ENCODE data around the gene CD22.
"Not testable (repeated sequence)": the region's sequence is repeated elsewhere in the genome, so short reads cannot be mapped to it uniquely, and the experiment has no call there.

Gene CD22

GRCh38 chr19:35359395-35359794 is 30.4 kb downstream of the CD22 start:
- not testable (repeated sequence) for DNase-seq (ENCODE audit: low read depth in 2 of 2)

- not testable (repeated sequence) for DNase-seq (ENCODE audit: low read depth in 2 of 2)
Observed at GRCh38 chr19:35360081-35360480, 31.1 kb downstream of the CD22 start.

DNA sequence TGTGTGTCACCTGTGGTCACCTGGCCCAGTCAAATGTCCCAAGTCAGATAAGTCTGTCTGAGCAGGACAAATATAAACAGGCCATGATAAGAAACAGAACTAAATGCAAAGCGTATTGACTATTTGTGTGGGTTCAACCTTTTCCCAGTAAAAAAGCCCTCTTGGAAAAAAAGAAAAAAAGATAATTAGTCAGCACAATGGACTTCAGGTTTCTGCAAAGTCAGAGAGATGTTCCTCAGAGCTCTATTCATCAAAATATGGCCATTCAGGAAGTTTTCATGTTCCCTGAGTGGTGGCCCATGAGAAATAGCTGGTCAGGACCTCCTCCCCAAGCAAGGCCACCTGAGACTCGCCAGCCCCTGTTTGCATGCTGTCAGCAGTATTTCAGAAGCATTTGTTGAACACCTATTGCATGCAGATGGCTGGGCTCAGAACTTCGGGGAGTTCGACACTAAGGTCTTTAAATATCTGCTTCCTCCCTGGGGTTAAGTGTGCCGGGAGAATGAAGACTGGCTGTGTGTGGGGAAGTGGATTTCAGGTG is 32.0 kb downstream of the CD22 start:
- no peak for DNase-seq (ENCODE audit: low read depth in 2 of 2)

DNA sequence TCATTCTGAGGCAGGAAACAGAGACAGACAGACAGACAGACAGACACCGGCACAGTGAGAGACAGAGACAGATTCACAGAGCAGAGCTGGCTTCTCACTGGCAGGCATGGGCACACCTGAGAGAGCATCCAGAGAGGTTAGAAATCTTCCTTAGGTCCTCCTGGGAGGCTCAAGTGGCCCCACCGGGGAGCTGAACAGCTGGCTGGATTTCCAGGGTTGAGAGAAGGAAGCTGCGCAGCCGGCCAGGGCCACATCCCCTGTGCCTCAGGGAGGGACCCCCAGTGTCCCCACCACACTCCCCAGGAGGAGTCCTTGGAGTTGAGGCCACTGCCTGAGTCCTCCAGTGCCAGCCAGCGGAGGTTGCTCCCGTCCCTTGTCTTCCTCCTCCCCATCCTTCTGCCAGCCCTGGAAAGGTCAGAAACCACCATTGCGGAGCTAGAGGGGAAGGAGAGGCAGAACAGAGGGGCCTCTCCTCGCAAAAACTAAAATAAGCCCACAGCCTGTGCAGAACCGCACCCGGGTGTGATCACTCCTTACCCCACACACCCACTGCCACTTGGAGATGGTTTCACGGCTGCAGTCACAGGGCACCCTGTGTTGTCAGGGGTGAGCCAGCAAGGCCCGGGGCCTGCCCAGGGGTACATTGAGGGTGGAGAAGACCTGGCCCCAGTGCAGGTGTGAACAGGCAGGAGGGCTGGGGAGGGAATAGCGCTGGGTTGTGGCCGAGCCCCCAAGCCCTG is 33.4 kb downstream of the CD22 start:
- DNase-seq (ENCODE audit: low read depth in 2 of 2) = no peak

DNA sequence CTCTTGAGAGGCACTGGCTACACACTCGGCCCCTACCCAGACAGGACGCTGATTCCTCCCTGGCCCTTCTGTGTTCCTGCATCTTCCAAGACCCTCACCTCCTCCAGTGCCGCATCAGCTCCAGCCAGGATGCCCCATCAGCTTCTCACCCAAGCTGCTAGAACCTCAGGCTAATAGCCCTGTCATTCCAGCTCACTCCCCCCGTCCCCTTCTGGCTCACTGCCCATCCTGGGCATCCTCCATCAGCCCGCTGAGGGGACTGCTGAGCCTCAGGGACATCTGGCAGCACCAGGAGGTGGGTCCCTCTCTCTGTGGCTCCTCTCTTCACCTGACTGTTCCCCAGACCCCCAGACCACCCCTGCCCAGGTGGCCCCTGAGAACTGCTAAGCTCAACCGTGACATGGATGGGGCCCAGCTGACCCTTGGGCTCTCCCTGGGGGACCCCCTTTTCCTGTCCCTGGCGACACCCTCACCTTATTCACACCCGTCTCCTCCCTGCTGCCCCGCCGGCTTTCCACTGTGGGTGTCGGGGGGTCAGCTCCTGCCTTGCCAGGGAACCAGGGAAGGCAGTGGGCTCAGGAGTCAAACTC is 34.1 kb downstream of the CD22 start:
- no peak for DNase-seq (ENCODE audit: low read depth in 2 of 2)

GRCh38 chr19:35363711-35364425 is 34.9 kb downstream of the CD22 start:
- no peak for DNase-seq (ENCODE audit: low read depth in 2 of 2)

GRCh38 chr19:35365303-35365702 is 36.3 kb downstream of the CD22 start:
- no peak for DNase-seq (ENCODE audit: low read depth in 2 of 2)

- DNase-seq (ENCODE audit: low read depth in 2 of 2) = no peak
Observed at GRCh38 chr19:35368378-35368777, 39.4 kb downstream of the CD22 start.

DNA sequence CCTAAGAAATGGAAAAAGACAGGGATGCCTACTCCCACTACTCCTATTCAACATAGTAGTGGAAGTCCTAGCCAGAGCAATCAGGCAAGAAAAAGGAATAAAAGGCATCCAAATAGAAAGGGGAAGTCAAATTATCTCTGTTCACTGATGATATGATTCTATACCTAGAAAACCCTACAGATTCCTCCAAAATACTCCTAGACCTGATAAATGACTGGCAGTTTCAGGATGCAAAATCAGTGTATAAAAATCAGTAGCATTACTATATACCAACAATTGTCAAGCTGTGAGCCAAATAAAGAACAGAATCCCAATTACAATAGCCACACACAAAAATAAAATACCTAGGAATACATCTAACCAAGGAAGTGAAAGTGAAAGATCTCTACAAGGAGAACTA is 40.5 kb downstream of the CD22 start:
- no peak for DNase-seq (ENCODE audit: low read depth in 2 of 2)

DNA sequence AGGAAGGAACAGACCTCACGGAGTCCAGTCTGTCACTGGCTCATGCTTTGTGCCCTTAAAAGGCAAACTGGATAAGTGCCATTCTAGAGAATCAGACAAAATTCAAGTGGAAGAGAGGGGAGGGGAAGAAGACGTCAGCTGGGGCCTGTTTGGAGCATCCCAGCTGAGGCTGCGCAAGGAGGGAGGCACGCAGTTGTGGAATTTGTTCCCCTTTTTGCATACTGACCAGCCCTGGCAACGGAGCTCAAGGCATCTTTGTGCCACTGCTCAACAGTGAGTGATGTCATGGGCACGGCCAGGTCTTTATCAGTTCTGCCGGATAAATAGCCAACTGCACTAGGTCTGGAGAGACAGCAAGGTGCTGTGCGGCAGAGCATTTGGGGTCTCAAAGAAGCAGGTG is 41.7 kb downstream of the CD22 start, which contains the start of gene GPR42:
GPR42 (plus strand) TSS at position 347 of the 400 bp plus-strand sequence. CDS start 292 bp downstream, outside the sequence.
- no peak for DNase-seq (ENCODE audit: low read depth in 2 of 2)

GRCh38 chr19:35373492-35373891 is 44.5 kb downstream of the CD22 start:
- no peak for DNase-seq (ENCODE audit: low read depth in 2 of 2)

GRCh38 chr19:35374031-35374430 is 45.0 kb downstream of the CD22 start:
- not testable (repeated sequence) for DNase-seq (ENCODE audit: low read depth in 2 of 2)

GRCh38 chr19:35375505-35376307 is 46.7 kb downstream of the CD22 start:
- no peak for DNase-seq (ENCODE audit: low read depth in 2 of 2)

GRCh38 chr19:35377656-35378055 is 48.7 kb downstream of the CD22 start:
- DNase-seq (ENCODE audit: low read depth in 2 of 2) = no peak

DNA sequence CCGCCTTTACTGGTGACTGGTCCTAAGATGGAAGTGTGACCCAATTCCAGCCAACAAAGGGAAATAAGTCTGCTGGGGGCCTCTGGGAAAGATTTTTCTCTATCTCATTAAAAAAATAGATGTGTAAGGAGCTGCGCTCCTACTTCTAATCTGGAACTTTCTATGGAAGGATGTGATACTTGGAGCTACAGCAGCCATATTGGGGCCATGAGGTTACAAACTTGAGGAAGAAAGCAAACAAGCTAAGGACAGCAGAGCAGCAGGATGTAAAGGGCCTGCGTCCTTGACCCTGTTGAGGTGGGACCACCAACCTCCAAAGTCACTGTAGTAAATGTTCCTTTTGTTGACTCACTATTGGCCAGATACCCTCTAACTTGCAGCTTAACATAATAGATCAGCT is 49.4 kb downstream of the CD22 start:
- no peak for DNase-seq (ENCODE audit: low read depth in 2 of 2)

DNA sequence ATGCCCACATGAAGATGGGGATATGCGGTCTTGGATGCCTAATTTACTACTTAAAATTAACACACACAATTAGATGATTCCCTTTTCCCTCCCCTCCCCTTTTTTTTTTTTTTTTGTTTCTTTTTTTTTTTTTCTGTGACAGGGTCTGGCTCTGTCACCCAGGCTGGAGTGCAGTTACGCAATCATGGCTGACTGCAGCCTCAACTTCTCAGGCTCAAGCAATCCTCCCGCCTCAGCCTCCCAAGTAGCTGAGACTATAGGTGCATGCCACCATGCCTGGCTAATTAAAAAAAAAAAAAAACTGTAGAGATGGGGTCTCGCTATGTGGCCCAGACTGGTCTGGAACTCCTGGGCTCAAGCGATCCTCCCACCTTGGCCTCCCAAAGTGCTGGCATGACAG is 50.6 kb downstream of the CD22 start:
- DNase-seq (ENCODE audit: low read depth in 2 of 2) = not testable (repeated sequence)

DNA sequence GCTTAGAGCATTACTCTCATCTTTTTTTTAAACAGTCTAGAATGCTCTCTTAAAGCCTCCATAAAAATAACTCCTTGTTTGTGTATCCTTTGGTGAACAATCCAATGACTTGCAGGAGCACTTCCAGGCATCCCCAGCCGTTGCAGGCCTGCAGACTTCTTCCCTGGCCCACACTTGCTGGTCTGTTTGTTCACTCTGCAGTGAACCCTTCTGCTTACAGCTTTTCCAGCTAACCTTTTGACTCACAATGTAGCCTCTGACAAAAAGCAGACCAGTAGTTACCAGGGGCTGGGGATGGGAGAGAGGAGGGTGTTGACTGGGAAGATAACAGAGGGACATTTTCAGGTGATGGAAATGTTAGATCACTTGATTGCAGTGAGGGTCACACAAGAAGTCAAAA is 51.0 kb downstream of the CD22 start:
- DNase-seq (ENCODE audit: low read depth in 2 of 2) = no peak

DNA sequence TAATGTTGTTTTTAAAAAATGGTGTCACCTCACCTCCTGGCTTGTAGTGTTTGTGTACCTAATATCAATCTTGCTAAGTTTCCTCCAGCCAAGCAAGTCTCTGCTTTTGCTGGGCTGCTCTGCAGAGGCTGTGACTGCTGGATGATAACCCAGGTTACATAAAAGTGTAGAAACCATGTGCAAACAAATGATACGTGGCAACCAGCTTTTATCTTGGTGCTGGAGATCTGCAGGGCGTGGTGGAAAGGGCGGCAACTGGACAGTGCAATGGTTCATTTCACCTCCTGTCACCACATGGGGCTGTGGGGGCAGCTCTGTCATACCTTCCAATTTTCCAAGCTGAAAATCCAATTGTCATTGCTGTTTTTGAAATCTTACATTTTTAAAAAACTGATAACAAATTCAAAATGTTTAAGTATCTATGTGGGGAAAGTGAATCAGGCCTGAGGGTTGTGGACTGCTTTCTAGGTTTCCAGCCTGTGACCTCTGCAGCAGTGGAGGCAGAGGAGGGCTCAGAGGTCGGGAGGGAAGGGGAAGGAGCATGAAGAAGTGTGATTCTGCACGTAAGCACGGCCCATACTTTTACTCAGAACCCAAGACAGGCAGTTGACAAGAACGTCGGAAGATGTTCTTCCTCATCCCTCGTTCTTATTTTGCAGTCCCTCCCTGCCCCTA is 51.6 kb downstream of the CD22 start:
- DNase-seq (ENCODE audit: low read depth in 2 of 2) = no peak

DNA sequence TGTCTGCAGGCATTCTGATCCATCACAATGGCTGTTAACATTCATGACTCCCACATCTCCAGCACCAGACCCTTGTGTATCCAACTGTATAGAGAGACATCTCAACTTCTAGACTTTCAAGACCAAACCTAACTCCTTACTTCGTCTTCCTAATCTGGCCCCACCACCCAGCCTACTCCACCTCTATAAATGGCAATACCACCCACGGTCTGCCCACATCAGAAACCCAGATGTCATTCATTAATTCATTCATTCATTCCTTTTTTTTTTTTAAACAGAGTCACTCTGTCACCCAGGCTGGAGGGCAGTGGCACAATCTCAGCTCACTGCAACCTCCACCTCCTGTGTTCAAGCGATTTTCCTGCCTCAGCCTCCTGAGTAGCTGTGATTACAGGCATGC is 52.3 kb downstream of the CD22 start:
- DNase-seq (ENCODE audit: low read depth in 2 of 2) = no peak

DNA sequence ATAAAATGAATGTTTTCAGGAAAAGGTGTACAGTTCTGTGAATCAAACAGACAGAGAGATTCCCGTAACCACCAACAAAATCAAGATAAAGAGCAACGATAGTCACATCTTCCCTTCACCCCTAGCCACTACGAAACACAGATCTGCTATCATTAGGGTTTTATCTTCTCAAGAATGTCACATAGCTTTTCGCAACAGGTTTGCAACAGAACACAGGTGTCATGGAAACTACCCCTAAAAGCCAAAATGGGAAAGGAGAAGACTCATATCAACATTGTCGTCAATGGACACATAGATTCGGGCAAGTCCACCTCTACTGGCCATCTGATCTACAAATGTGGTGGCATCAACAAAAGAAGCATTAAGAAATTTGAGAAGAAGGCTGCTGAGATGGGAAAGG is 52.9 kb downstream of the CD22 start:
- DNase-seq (ENCODE audit: low read depth in 2 of 2) = no peak

GRCh38 chr19:35383536-35383935 is 54.5 kb downstream of the CD22 start:
- DNase-seq (ENCODE audit: low read depth in 2 of 2) = no peak

All from fibroblast of skin of left biceps (primary cell).